ENCODE measurements around the gene ZMIZ1. TPM values are rescaled to one million over a fixed set of nuclear protein-coding genes. Genes with fewer than 3 reads are reported as not detected.

The ZMIZ1 gene
- total RNA-seq, 1 experiment from 2014 or later: 20.4 TPM

DNA sequence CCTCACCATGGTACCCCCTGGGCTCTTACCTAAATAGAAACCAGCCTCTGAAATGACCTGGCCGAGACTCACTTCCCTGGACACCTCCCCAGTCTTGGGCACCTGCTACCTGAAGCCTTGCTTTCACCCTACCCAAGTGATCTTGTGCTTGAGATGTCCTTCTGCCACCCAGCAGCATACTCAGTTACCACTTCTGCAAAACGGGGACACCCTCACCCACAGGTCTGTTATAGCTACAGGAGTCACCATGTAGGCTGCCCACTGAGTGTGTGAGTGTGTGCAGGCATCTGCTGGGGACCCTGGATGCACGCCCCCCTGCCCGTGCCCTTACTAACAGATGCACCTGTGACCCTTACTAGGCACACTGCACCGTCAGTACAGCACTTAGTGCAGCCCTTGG, 183.7 kb downstream of the ZMIZ1 start:
- Histone ChIP-seq H3K4me3 (ENCODE audit: insufficient read depth, low read depth, low read length) (no peak overlapping the region), H3K36me3 (replicated peaks; ENCODE audit: control insufficient read depth, insufficient read depth, low read length) (no peaks in the 10 kb centered on the region; the same call in 1 of the 2 replicates), H3K27me3 (ENCODE audit: control insufficient read depth, insufficient read depth, low read length) (no peaks in the 10 kb centered on the region)
- DNase-seq: no peak

DNA sequence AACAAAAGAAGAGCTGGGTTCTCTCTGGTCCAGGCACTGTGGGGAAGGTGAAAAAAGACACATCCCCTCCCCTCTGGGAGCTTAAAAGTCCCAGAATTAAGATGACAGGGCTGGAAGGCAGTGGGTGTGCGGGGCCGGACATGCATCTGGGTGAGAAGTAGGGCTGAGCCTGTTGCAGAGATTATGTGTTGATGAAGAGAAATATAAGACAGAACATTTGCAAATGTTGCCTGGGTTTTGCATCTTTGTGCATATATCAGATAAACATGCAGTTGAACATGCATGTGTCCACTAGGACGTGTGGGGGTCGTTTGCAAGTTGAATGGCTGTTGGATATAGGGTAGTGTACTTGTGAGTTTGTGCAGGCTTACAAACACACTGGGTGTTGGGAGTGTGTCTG, 184.2 kb downstream of the ZMIZ1 start:
- Histone ChIP-seq H3K4me3 (ENCODE audit: insufficient read depth, low read depth, low read length) (no peak overlapping the region), H3K36me3 (replicated peaks; ENCODE audit: control insufficient read depth, insufficient read depth, low read length) (no peaks in the 10 kb centered on the region; the same call in 1 of the 2 replicates), H3K27me3 (ENCODE audit: control insufficient read depth, insufficient read depth, low read length) (no peaks in the 10 kb centered on the region)
- DNase-seq: no peak

DNA sequence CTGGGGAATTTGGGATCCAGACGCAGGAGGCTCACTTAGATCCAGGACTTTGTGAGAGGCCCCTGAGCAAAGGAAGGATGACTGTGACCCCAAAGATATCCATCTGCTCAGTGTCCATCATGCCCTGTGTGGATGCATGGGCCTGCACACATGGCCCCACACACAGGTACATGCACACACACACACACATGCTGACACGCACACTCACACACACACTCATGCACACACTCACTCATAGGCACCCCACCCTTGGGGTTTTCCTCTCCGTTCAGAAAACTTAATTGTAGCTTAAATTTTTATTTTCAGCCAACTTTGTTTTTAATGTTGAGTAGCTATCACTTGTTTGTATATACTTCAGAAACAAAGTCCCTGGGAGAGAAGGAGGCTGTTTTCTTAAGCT, 184.9 kb downstream of the ZMIZ1 start:
- Histone ChIP-seq H3K4me3 (ENCODE audit: insufficient read depth, low read depth, low read length) (no peak overlapping the region), H3K36me3 (replicated peaks; ENCODE audit: control insufficient read depth, insufficient read depth, low read length) (no peaks in the 10 kb centered on the region; the same call in 1 of the 2 replicates), H3K27me3 (ENCODE audit: control insufficient read depth, insufficient read depth, low read length) (no peaks in the 10 kb centered on the region)
- DNase-seq: no peak

DNA sequence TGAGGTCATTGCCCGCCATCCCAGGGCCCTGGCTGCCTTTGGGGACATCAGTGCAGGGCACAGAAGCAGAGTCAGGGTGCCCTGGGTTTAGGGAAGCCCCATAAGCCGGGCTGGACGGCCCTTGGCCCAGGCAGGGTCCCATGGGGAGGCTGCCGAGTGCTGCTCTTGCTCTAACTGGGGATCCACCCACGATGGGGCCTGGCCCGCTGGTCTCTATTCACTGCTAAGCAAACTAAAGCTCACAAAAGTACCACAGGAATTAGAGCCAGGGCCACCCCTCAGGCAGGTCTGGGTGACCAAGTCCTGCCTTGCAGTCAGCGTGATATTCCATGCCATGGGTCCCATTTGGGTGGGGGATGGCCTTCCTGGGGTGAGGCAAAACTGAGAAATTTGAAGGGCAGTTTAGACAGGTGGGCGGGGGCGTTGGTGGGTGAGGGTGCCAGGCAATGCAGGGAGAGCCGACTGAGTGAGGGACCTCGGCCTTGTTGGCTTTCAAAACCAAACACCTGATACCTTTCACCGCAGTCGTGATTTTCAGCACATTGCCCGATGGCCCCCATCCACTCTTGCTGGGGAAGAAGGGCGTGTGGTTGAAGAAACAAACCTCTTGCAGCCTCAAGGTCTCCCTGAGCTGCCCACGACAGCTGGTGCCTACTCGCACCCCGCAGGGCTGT, 185.7 kb downstream of the ZMIZ1 start:
- DNase-seq: no peak
- no peak overlapping the region for H3K4me3 ChIP-seq (ENCODE audit: insufficient read depth, low read depth, low read length)
- H3K36me3 ChIP-seq (replicated peaks; ENCODE audit: control insufficient read depth, insufficient read depth, low read length): no peaks in the 10 kb centered on the region; the same call in 1 of the 2 replicates
- no peaks in the 10 kb centered on the region for H3K27me3 ChIP-seq (ENCODE audit: control insufficient read depth, insufficient read depth, low read length)

DNA sequence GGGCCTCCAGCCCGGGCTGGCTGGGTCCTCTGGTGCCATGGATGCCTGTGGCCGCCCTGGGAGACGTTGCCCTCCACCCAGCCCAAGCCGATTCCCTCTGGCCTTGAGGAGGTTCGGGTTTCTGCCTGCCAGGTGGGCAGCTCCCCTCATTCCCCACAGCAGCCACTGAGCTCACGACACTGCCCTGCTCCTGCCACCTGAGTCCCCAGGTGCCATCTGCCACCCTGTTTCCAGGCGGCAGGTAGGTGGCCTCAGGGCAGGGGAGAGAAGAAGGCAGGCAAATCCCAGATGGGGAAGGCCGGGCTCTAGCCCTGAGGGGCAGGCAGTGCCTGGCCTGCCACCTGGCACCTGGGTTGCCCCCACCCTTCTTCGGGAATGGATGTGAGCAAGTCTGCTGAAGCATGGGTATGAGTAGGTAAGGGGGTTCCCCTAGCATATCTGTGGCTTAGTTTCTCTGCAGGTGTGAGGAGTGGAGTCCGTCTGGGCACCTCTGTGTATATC, 186.3 kb downstream of the ZMIZ1 start:
- no peaks in the 10 kb centered on the region; the same call in 1 of the 2 replicates for H3K36me3 ChIP-seq (replicated peaks; ENCODE audit: control insufficient read depth, insufficient read depth, low read length)
- no peak overlapping the region for H3K4me3 ChIP-seq (ENCODE audit: insufficient read depth, low read depth, low read length)

DNA sequence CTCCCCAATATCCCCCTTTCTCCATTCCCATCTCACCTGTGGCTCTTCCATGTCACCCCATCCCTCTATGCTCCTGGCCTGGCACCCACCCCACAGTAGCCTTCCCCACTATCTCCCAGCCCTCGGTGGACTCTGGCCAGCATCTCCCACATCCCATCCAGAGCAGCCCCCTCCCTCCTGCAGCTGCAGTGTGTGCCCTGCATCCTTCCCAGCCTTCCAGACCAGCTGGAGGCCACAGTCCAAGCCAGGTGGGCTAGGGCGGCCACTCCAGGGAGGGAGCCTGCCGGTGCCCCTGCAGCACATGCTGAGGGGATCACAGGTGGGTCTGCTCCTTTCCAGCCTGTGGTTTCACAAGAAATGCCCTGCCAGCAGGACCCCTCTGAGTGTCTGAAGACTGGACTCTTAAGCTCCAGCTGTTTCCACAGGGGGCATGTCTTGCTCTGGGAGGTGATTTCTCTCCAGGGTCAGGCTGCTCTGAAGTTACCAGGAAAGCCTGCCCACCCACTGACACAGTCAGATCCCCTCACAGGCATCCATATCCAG, 187.6 kb downstream of the ZMIZ1 start:
- no peak overlapping the region for H3K4me3 ChIP-seq (ENCODE audit: insufficient read depth, low read depth, low read length)
- no peaks in the 10 kb centered on the region for H3K27me3 ChIP-seq (ENCODE audit: control insufficient read depth, insufficient read depth, low read length)
- DNase-seq: no peak
- H3K36me3 ChIP-seq (replicated peaks; ENCODE audit: control insufficient read depth, insufficient read depth, low read length): no peaks in the 10 kb centered on the region; the same call in 1 of the 2 replicates

More for the DNA sequence above, 186.3 kb downstream of the ZMIZ1 start:
- DNase-seq: no peak
- no peaks in the 10 kb centered on the region for H3K27me3 ChIP-seq (ENCODE audit: control insufficient read depth, insufficient read depth, low read length)

DNA sequence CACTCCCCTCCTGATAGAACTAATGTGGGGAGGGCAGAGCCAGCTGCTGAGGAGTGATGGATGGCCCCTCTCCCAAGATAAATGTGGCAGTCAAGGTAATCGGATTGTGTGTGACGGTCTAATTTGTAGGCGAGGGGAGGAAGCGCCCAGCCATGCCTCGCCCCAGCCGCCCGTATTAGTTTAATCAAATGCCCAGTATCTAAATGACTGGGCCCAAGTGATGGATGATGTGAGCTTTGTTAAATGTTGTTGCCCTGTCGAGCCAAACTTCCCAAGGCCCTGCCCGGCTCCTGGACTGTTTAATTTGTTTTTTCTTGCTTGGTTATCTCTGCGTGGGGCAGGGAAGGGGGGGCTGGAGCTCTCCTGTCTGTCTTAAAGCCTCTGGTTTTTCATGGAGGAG, 190.1 kb downstream of the ZMIZ1 start:
- DNase-seq: no peak
- H3K36me3 ChIP-seq (replicated peaks; ENCODE audit: control insufficient read depth, insufficient read depth, low read length): no peaks in the 10 kb centered on the region; the same call in 1 of the 2 replicates
- no peaks in the 10 kb centered on the region for H3K27me3 ChIP-seq (ENCODE audit: control insufficient read depth, insufficient read depth, low read length)
- no peak overlapping the region for H3K4me3 ChIP-seq (ENCODE audit: insufficient read depth, low read depth, low read length)

DNA sequence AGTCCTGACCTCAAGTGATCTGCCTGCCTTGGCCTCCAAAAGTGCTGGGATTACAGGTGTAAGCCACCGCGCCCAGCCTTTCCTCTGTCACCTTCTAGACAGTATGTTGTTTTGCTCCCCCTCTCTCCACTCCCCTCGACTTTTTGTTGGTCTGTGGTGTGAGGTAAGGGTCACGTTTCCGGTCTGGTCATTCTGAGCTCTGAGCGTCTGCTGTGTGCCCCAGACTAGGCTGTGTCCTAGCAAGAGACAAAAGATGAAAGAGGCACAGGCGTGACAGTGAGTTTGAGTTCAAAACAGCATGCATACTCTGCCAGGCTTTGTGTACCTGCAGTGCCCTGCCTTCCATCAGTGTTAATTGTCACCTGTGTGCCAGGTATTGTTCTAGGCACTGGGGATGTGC, 191.1 kb downstream of the ZMIZ1 start:
- H3K27me3 ChIP-seq (ENCODE audit: control insufficient read depth, insufficient read depth, low read length): no peaks in the 10 kb centered on the region
- H3K4me3 ChIP-seq (ENCODE audit: insufficient read depth, low read depth, low read length): no peak overlapping the region
- DNase-seq: no peak
- no peaks in the 10 kb centered on the region; the same call in 1 of the 2 replicates for H3K36me3 ChIP-seq (replicated peaks; ENCODE audit: control insufficient read depth, insufficient read depth, low read length)

DNA sequence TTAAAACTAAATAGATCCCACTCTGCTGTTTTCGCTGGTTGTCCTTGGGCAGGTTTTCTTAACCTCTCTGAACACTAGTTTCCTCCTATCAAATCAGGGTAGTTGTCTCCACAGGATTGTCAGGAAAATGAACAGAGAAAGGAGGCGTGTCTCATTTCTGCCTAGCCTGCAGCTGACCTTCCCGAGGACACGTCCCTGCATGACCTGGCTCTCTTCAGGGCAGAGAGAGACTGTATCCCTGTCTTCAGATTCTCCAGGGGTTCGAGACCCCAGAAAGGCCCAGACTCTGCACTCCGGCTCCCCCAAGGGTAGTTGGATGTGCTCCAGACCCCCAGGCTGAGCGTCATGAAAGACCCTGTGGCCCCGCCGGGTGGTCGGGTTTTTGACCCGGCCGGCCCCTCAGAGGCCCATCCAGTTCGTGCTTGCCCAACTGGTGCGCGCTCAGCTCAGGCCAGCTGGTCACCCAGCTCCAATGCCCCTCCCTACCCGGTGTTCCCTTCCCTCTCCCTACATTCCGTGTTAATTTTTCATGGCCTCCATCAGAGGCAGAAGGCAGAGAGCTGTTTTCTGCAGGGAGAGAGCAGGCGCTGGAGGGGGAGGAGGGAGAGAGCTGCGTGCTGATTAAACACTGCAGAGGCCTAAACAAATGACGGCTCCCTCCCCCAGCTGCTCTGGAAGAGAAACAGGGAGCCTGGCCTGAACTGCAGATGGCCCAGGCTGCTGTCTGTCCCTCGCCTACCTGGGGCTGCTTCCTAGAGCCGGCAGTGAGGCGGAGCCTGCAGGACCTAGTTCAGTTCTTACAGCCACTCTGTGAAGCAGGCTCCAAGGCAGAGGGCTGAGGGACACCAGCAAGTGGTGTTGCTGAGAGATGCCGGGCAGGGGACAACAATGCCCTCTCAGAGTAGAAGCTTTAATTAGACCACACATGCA, 192.3 kb downstream of the ZMIZ1 start:
- Histone ChIP-seq H3K4me3 (ENCODE audit: insufficient read depth, low read depth, low read length) (no peak overlapping the region), H3K27me3 (ENCODE audit: control insufficient read depth, insufficient read depth, low read length) (no peaks in the 10 kb centered on the region), H3K36me3 (replicated peaks; ENCODE audit: control insufficient read depth, insufficient read depth, low read length) (no peaks in the 10 kb centered on the region; the same call in 1 of the 2 replicates)
- DNase-seq: peak; percentile 90

DNA sequence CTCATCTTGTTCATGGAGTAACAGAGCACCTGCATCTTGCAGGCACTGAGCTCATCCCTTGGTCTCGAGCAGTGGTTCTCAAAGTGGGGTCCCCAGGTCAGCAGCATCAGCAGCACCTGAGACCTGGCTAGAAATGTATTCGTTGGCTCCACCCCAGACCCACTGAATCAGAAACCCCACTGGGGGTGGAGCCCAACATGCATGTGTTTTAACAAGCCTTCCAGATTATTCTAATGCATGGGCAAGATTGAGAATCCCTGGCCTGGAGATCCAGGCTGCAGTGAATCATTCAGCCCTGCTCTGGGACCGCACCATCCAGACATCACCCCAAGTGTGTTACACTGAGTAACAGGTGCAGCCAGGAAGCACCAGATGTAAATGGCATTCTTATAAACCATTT, 193.4 kb downstream of the ZMIZ1 start:
- Histone ChIP-seq H3K27me3 (ENCODE audit: control insufficient read depth, insufficient read depth, low read length) (no peaks in the 10 kb centered on the region), H3K36me3 (replicated peaks; ENCODE audit: control insufficient read depth, insufficient read depth, low read length) (no peaks in the 10 kb centered on the region), H3K4me3 (ENCODE audit: insufficient read depth, low read depth, low read length) (no peak overlapping the region)
- no peak for DNase-seq

DNA sequence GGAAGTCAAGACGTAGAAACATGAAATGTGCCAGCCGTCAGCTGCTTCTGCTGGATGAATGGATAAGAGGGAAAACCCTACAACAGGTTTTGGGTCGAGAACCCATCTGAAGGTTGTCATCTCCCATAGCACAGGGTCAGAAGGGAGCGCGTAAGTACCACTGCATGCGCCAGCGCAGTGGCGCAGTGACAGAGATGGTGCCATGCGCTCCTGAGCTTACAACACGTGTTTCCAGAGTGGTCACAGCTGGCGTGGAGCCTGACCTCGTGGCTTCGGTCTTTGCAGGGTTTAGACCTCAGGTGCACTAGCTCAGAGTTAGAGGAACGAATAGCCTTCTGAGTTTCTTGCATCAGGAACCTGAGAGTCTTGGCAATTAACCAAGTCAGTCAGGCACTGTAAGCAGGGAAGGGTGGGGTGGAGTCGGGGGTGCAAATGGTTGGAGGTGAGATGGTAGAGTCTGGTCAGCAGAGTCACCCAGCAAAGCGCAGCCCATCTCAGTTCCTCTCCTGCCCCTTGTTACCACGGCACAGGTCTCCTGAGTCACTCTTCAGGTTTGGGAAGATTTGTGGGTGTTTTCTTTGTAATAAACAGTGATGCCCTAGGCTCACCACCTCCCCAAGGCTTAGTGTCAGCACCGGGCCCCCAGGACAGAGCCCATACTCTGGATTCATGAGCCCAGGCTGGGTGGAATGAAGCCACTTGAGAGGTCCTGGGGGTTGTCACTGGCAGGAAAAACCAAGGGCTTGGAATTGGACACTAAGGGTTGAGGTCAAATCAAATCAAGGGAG, 194.4 kb downstream of the ZMIZ1 start:
- Histone ChIP-seq H3K27me3 (ENCODE audit: control insufficient read depth, insufficient read depth, low read length) (no peaks in the 10 kb centered on the region), H3K4me3 (ENCODE audit: insufficient read depth, low read depth, low read length) (no peak overlapping the region), H3K36me3 (replicated peaks; ENCODE audit: control insufficient read depth, insufficient read depth, low read length) (no peaks in the 10 kb centered on the region)
- no peak for DNase-seq

DNA sequence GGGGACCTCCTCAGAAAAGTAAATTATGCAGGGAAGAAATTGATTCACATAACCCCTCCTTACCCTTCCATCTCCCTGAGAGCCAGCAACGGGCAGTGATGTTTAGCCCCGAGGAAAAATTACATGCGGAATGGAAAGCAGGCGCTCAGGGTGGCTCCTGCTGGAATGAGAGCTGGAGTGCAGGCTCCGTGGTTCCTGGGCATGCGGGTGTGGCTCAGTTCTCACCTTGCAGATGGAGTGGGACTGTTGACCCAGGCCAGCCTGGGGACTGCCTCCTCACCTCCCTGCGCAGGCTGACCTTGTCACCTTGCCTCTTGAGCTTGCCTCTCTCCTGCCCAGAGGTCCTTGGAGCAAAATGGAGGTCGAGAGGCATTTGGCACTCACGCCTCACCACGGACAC, 195.2 kb downstream of the ZMIZ1 start:
- Histone ChIP-seq H3K27me3 (ENCODE audit: control insufficient read depth, insufficient read depth, low read length) (no peaks in the 10 kb centered on the region), H3K4me3 (ENCODE audit: insufficient read depth, low read depth, low read length) (no peak overlapping the region), H3K36me3 (replicated peaks; ENCODE audit: control insufficient read depth, insufficient read depth, low read length) (no peaks in the 10 kb centered on the region)
- no peak for DNase-seq

DNA sequence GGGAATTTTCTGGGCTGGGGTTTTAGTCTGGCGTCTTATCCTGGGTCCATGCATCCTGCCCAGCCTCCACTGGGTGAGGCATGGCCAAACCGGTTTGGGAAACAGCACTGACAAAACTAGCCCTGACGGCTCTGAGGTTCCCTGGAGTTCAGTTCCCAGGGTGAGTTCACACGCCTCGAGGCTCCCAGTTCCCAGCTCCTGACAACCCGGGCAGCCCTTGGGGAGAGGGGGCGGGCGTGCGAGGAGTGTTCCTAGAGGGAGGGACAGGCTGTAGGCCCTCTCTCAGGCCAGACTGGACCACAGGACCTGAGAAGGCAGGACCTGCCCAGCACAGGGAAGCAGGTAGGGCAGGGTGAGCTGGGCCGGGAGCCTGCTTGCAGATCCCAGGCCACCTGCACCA, 196.2 kb downstream of the ZMIZ1 start:
- peak; percentile 68 for DNase-seq
- H3K36me3 ChIP-seq (replicated peaks; ENCODE audit: control insufficient read depth, insufficient read depth, low read length): no peaks in the 10 kb centered on the region
- H3K4me3 ChIP-seq (ENCODE audit: insufficient read depth, low read depth, low read length): no peak overlapping the region
- no peaks in the 10 kb centered on the region for H3K27me3 ChIP-seq (ENCODE audit: control insufficient read depth, insufficient read depth, low read length)

DNA sequence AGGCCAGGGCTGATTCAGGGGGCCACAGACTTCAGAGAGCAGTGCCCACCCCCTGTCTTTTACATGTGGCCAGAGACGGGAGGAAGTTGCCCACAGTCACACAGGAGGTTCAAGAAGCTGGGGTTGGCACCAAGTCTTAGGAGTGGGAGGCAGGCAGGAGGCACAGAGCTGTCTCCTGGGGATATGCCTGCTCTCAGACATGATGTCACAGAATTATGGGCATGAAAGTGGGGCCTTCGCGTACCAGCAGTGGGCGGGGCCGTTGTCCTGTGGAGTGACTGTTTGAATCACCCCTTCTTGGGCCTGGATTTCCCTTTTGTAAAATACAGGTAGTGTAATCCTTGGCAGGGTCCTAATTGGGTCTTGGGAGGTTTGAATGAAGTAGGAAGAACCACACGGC, 197.3 kb downstream of the ZMIZ1 start:
- no peaks in the 10 kb centered on the region for H3K36me3 ChIP-seq (replicated peaks; ENCODE audit: control insufficient read depth, insufficient read depth, low read length)
- no peak overlapping the region for H3K4me3 ChIP-seq (ENCODE audit: insufficient read depth, low read depth, low read length)
- no peak for DNase-seq
- no peaks in the 10 kb centered on the region for H3K27me3 ChIP-seq (ENCODE audit: control insufficient read depth, insufficient read depth, low read length)

Measured in H7 (cell line).